NCI-H2227 (cell line): Measurements from ENCODE around the gene ZBTB47.

Experiments
- DNase-seq: peaks from one replicate; lab custom pipeline; 2025; ENCODE audit not compliant: unreplicated experiment; lab: John Stamatoyannopoulos, UW

Gene ZBTB47

GRCh38 chr3:42653560-42654330 lies at the start of gene ZBTB47:
TSS of gene ZBTB47 (plus strand) at chr3:42653697. CDS start at chr3:42658356, 4,659 bp downstream.
- DNase-seq = peak; percentile 31

GRCh38 chr3:42605546-42606173 lies 47.8 kb upstream of the ZBTB47 start:
- DNase-seq = no peak

GRCh38 chr3:42608581-42608980 lies 44.9 kb upstream of the ZBTB47 start:
- DNase-seq = no peak

GRCh38 chr3:42610976-42611375 lies 42.5 kb upstream of the ZBTB47 start:
- DNase-seq = no peak

- DNase-seq = no peak
Measured at GRCh38 chr3:42612217-42612616, 41.3 kb upstream of the ZBTB47 start.

- DNase-seq = no peak
Measured at GRCh38 chr3:42612928-42613327, 40.6 kb upstream of the ZBTB47 start.

- DNase-seq = no peak
Measured at GRCh38 chr3:42613462-42613861, 40.0 kb upstream of the ZBTB47 start.

- no peak for DNase-seq
Measured at GRCh38 chr3:42631620-42632019, 21.9 kb upstream of the ZBTB47 start.

- DNase-seq = no peak
Measured at GRCh38 chr3:42632146-42632545, 21.4 kb upstream of the ZBTB47 start.

GRCh38 chr3:42633544-42633943 lies 20.0 kb upstream of the ZBTB47 start:
- DNase-seq = no peak

GRCh38 chr3:42635111-42635510 lies 18.4 kb upstream of the ZBTB47 start:
- no peak for DNase-seq

- no peak for DNase-seq
Measured at GRCh38 chr3:42637001-42637400, 16.5 kb upstream of the ZBTB47 start.

GRCh38 chr3:42638339-42638842 lies 15.1 kb upstream of the ZBTB47 start:
- no peak for DNase-seq

GRCh38 chr3:42639192-42639591 lies 14.3 kb upstream of the ZBTB47 start:
- DNase-seq = no peak

- DNase-seq = no peak
Measured at GRCh38 chr3:42640129-42640528, 13.4 kb upstream of the ZBTB47 start.

- no peak for DNase-seq
Measured at GRCh38 chr3:42640771-42641370, 12.6 kb upstream of the ZBTB47 start.

GRCh38 chr3:42647821-42648459 lies 5.6 kb upstream of the ZBTB47 start:
- no peak for DNase-seq

- DNase-seq = no peak
Measured at GRCh38 chr3:42649006-42649405, 4.5 kb upstream of the ZBTB47 start.

- DNase-seq = no peak
Measured at GRCh38 chr3:42649783-42650182, 3.7 kb upstream of the ZBTB47 start.

GRCh38 chr3:42651248-42652091 lies 2.0 kb upstream of the ZBTB47 start:
- no peak for DNase-seq

GRCh38 chr3:42652251-42652610 lies 1.3 kb upstream of the ZBTB47 start:
- no peak for DNase-seq
